Transverse colon (tissue), 4 donors: Measurements from ENCODE around the gene MMP8. TPM values are rescaled to one million over a fixed set of nuclear protein-coding genes. Genes with fewer than 3 reads are reported as not detected.

Source experiments
- DNase-seq: peaks from one replicate; pipeline ENCODE4 v3.0.0-alpha.2; 2019
- H3K27ac ChIP-seq, 4 donors: fragments of 200-600 bp; sonication (generic); 2 replicates each; pipeline ENCODE4 v1.5.1; 2016 to 2018; ENCODE audit warnings: inconsistent platforms in 4 of 4
- H3K27me3 ChIP-seq: fragments of 200-600 bp; sonication (generic); 2 replicates; pipeline ENCODE4 v1.5.1; 2017; ENCODE audit warnings: inconsistent platforms
- H3K36me3 ChIP-seq, 4 donors: fragments of 200-600 bp; sonication (generic); 2 replicates each; pipeline ENCODE4 v1.5.1; 2017 to 2019; ENCODE audit warnings: inconsistent platforms in 4 of 4
- H3K4me1 ChIP-seq, 4 donors: fragments of 200-600 bp; sonication (generic); 2 replicates each; pipeline ENCODE4 v1.5.1; 2017 to 2020; ENCODE audit warnings: inconsistent platforms in 4 of 4
- H3K4me3 ChIP-seq, 4 donors: fragments of 200-600 bp; sonication (generic); 1 replicate in 1 of 4; 2 replicates in 3 of 4; pipeline versions ENCODE4 v1.5.1 to v1.6.1; 2017 to 2019; ENCODE audit warnings: inconsistent platforms in 4 of 4
- H3K9me3 ChIP-seq, 2 donors: fragments of 200-600 bp; sonication (generic); 2 replicates each; pipeline ENCODE4 v1.5.1; 2017 to 2019; ENCODE audit warnings: inconsistent platforms in 2 of 2
- EP300 ChIP-seq: sonication (generic); formaldehyde crosslinking; IDR thresholded peaks from one replicate; pipeline ENCODE4 v1.6.1; 2017; ENCODE audit warnings: antibody characterized with exemption, low read depth
- POLR2A ChIP-seq: fragments of 450-650 bp; IDR thresholded peaks from one replicate; pipeline ENCODE4 v1.6.1; 2016; ENCODE audit warnings: antibody characterized with exemption, mild to moderate bottlenecking, moderate library complexity
- POLR2AphosphoS5 ChIP-seq, 3 donors: sonication (generic); formaldehyde crosslinking; IDR thresholded peaks; one replicate each; pipeline ENCODE4 v1.6.1; 2016; ENCODE audit warnings: antibody characterized with exemption in 3 of 3
- WGBS, 2 donors: methylation state at CpG; one replicate each; pipeline ENCODE4 v1.1.5; 2018; ENCODE audit warnings: low coverage in 1 of 2; 5-methylcytosine and 5-hydroxymethylcytosine counted together
- in situ Hi-C, 4 donors: fragments of 200-750 bp; cut with MboI; loops; one replicate each; pipeline versions ENCODE4 v1.15.0 to v1.15.1; 2017; ENCODE audit warnings: low sequenced_read_pairs in 3 of 4, low pct_ligation_motif_present in 1 of 4, low pct_unique_long_range_greater_than_20kb in 1 of 4
- intact Hi-C: fragments of 100-400 bp; cut with DNase I; formaldehyde crosslinking; loops from one replicate; pipeline ENCODE4 v1.15.1; 2023; ENCODE audit warnings: low total_unique reads
- total RNA-seq, 4 donors: library from RNA; depleted of rRNA; stranded (reverse); fragments of >200 nt; gene quantifications; one replicate each; pipeline ENCODE4 v1.1.0, GENCODE V29; 2016
- TF ChIP-seq, protein P1 (sequence below), 5 experiments: fragments of 200-600 bp in 3 of 5; fragments of 450-650 bp in 2 of 5; sonication (generic) in 3 of 5; IDR thresholded peaks; 1 replicate in 2 of 5; 2 replicates in 3 of 5; pipeline ENCODE4 v1.5.1; 2016 to 2017; ENCODE audit warnings: antibody characterized with exemption in 5 of 5, inconsistent platforms in 3 of 5, mild to moderate bottlenecking in 2 of 5, moderate library complexity in 1 of 5

Gene MMP8, protein sequence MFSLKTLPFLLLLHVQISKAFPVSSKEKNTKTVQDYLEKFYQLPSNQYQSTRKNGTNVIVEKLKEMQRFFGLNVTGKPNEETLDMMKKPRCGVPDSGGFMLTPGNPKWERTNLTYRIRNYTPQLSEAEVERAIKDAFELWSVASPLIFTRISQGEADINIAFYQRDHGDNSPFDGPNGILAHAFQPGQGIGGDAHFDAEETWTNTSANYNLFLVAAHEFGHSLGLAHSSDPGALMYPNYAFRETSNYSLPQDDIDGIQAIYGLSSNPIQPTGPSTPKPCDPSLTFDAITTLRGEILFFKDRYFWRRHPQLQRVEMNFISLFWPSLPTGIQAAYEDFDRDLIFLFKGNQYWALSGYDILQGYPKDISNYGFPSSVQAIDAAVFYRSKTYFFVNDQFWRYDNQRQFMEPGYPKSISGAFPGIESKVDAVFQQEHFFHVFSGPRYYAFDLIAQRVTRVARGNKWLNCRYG
- total RNA-seq, result not detected

- H3K4me1 ChIP-seq, result no peaks in the 10 kb centered on the region
- DNase-seq, result no peak
- H3K27ac ChIP-seq, result no peak within 1 kb of the TSS
- 41 to 59% methylated on average over 2 of the region's 2 CpGs for whole genome bisulfite sequencing, 2 donors
- in situ Hi-C loops, result loop anchor here in 2 of 4 donors (25.0 kb wide), 1 partner anchor 212 kb away; no protein-coding TSS in a partner anchor
- intact Hi-C loops, result loop anchor here (5.0 kb wide), 1 partner anchor 1863 kb away; no protein-coding TSS in a partner anchor
- H3K4me3 ChIP-seq, result no peak within 1 kb of the TSS
- H3K27me3 ChIP-seq, result no peaks in the 10 kb centered on the region
- TF ChIP-seq, protein P1, sequence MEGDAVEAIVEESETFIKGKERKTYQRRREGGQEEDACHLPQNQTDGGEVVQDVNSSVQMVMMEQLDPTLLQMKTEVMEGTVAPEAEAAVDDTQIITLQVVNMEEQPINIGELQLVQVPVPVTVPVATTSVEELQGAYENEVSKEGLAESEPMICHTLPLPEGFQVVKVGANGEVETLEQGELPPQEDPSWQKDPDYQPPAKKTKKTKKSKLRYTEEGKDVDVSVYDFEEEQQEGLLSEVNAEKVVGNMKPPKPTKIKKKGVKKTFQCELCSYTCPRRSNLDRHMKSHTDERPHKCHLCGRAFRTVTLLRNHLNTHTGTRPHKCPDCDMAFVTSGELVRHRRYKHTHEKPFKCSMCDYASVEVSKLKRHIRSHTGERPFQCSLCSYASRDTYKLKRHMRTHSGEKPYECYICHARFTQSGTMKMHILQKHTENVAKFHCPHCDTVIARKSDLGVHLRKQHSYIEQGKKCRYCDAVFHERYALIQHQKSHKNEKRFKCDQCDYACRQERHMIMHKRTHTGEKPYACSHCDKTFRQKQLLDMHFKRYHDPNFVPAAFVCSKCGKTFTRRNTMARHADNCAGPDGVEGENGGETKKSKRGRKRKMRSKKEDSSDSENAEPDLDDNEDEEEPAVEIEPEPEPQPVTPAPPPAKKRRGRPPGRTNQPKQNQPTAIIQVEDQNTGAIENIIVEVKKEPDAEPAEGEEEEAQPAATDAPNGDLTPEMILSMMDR (IDR thresholded peaks at IDR 0.05), result no peak
- no peak for TF ChIP-seq POLR2A
- no peak for TF ChIP-seq EP300
- no peak for TF ChIP-seq POLR2AphosphoS5 (IDR thresholded peaks at IDR 0.05)
- H3K9me3 ChIP-seq, result no peaks in the 10 kb centered on the region
- H3K36me3 ChIP-seq, result no peaks in the 10 kb centered on the region
Observed at GRCh38 chr11:102724904-102725500, at the start of gene MMP8. Gene MMP8, minus strand, starts transcription at chr11:102724954. Its CDS starts 99 bp downstream, at chr11:102724855.

DNA sequence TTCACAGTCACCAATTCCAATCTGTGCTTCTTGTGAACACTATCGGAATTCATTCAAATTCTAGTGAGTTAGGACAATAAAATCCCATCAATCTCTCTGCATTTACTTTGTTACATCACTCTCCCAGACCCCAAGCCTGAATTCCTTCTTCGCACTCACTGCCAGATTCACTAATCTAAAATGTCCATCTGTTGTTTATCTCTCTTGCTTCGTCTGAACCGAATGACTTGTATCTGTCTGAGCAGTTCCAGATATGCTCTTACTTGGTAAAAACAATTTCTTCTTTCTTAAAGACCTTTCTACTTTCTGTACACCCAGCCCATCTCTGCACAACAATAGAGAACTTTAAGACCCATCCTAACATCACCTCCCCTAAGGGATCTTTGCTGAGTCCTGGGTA lies 48.6 kb upstream of the MMP8 start:
- in situ Hi-C loops (no loop called here), intact Hi-C loops (no loop called here)
- WGBS, 2 donors, result 62 to 71% methylated on average over 4 of the region's 4 CpGs
- Histone ChIP-seq H3K9me3 (no peaks in the 10 kb centered on the region), H3K4me1 (no peaks in the 10 kb centered on the region), H3K36me3 (no peaks in the 10 kb centered on the region), H3K27me3 (no peaks in the 10 kb centered on the region), H3K4me3 (no peak overlapping the region), H3K27ac (no peak overlapping the region)
- no peak for TF ChIP-seq POLR2A
- no peak for TF ChIP-seq EP300
- no peak for TF ChIP-seq POLR2AphosphoS5 (IDR thresholded peaks at IDR 0.05)
- TF ChIP-seq, protein P1 (IDR thresholded peaks at IDR 0.05), result no peak
- no peak for DNase-seq

DNA sequence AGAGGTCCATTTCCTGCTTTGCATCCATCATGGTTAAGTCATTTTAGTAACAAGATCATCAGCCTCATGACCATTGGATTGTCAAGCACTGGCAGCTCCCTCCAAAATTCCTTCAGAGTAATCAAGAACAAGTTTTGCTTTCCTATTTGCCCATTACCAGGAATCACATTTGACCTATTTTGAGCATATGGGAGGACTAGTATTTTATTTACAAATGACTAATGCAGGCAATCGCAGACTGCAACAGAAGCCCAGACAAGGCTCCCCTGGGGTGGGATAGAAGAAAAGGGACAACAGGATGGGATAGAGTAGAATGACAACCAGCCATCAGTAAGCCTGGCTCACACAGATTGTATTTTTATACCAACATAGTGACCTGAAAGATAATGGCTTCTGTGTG lies 46.6 kb upstream of the MMP8 start:
- no peak for DNase-seq
- H3K4me1 ChIP-seq, result no peaks in the 10 kb centered on the region
- intact Hi-C loops, result no loop called here
- TF ChIP-seq, protein P1 (IDR thresholded peaks at IDR 0.05), result no peak
- TF ChIP-seq EP300, result no peak
- no peak for TF ChIP-seq POLR2A
- no peak for TF ChIP-seq POLR2AphosphoS5 (IDR thresholded peaks at IDR 0.05)
- H3K27ac ChIP-seq, result no peak overlapping the region
- in situ Hi-C loops, result no loop called here
- H3K27me3 ChIP-seq, result no peaks in the 10 kb centered on the region
- H3K36me3 ChIP-seq, result no peaks in the 10 kb centered on the region
- H3K9me3 ChIP-seq, result no peaks in the 10 kb centered on the region
- H3K4me3 ChIP-seq, result no peak overlapping the region
- 40 to 80% methylated on average over 1 of the region's 1 CpG for WGBS, 2 donors

GRCh38 chr11:102770191-102770590 lies 45.4 kb upstream of the MMP8 start:
- no peaks in the 10 kb centered on the region for H3K36me3 ChIP-seq
- no peak for DNase-seq
- H3K9me3 ChIP-seq, result no peaks in the 10 kb centered on the region
- H3K4me1 ChIP-seq, result no peaks in the 10 kb centered on the region
- H3K27me3 ChIP-seq, result no peaks in the 10 kb centered on the region
- H3K4me3 ChIP-seq, result no peak overlapping the region
- TF ChIP-seq POLR2A, result no peak
- no peak for TF ChIP-seq POLR2AphosphoS5 (IDR thresholded peaks at IDR 0.05)
- no peak for TF ChIP-seq EP300
- TF ChIP-seq, protein P1 (IDR thresholded peaks at IDR 0.05), result no peak
- in situ Hi-C loops, result no loop called here
- intact Hi-C loops, result no loop called here
- no peak overlapping the region for H3K27ac ChIP-seq
